HFF-Myc (cell line): ENCODE data around the gene MTX1.

Experiments
- DNase-seq: peaks from one replicate; pipeline ENCODE4 v3.0.0-alpha.2; 2011; ENCODE audit warnings: low read depth; ENCODE audit errors: extremely low read depth
- H3K4me3 ChIP-seq: replicated peaks from 2 replicates; pipeline ENCODE4 v1.5.1; 2011; ENCODE audit warnings: low read depth, mild to moderate bottlenecking, control low read depth, low read length
- CTCF ChIP-seq: IDR thresholded peaks from 2 replicates; pipeline ENCODE4 v1.5.1; 2012; ENCODE audit warnings: mild to moderate bottlenecking, low read depth, low read length, control low read depth; ENCODE audit errors: missing control alignments

Gene MTX1

DNA sequence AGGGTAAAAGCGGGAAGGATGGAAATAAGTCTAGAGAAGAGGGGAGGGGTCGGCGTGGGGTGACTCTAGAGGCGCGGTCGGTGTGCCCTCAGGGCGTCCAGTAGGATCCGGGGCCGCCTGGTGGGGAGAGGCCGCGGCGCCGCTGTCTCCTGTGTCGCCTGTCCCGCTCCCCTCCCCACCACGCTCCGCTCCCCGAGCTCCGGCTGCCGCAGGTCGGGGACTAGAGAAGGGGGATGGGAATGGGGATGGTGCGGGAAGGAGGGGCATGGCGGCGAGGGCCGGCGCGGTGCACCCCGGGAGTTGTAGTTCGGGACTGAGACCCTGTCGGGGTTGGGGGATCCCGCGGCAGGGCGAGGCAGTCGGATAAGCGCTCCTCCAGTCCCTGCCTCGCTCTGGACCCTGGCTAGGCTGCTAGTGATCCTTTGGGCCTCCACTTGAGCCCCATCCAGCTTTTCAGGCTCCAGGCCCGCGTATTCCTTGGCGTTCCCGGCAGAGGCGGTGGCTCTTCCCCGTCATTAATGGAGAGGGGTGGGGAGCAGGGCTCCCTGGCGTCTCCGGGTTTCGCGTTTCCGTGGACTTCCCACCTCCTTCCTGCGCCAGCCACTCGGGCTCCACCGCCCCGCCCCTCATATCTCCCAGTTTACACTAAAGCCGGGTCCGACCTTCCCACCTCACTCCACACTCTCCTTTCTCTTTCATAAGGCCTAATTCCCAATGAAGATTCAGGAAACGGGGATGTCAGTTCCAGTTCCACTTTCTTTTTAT lies 46.9 kb downstream of the MTX1 start, which contains the start of gene ENTREP3:
Gene ENTREP3 (minus strand): TSS at position 241 of the 765 bp plus-strand sequence. CDS start 606 bp downstream, outside the sequence.
- no peak for DNase-seq
- peak within 1 kb of the TSS; percentile 82 for H3K4me3 ChIP-seq
- no peak for TF ChIP-seq CTCF

DNA sequence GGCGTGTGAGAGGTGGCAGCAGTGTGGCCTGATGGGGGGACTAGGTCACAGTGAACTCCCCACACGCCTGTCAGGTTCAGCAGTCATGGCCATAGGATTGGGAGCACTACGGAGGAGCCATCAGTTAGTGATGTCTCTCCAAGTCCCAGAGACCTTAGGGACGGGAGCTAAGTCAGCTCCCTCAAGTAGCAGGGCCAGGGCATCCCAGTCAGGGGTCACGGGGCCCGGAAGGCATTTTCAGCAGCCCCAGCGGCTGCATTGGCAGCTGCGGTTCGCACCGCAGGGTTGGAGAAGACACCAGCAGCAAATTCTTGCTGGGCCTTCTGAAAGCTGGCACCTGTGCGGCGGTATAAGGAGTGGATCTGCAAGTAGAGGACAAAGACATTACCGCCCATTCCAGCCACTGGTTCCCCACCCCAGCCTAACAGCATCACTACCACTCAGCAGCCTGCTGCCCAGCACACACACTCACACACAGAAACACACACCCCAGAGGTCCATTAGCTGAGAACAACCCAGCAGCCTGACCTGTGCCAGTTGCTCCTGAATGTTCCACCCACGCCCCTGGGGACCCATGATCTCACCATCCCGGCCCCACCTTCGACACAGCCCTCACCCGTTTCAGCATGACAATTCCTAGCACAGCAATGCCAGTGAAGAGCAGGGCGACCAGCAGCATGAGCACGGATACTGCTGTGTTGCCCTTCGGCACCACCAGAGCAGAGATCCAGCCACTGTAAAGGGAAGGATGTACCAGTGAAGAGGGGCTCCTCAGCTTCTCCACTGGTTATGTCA lies 47.8 kb downstream of the MTX1 start:
- DNase-seq, result no peak
- no peak for TF ChIP-seq CTCF
- H3K4me3 ChIP-seq, result peak overlapping the region; percentile 82

DNA sequence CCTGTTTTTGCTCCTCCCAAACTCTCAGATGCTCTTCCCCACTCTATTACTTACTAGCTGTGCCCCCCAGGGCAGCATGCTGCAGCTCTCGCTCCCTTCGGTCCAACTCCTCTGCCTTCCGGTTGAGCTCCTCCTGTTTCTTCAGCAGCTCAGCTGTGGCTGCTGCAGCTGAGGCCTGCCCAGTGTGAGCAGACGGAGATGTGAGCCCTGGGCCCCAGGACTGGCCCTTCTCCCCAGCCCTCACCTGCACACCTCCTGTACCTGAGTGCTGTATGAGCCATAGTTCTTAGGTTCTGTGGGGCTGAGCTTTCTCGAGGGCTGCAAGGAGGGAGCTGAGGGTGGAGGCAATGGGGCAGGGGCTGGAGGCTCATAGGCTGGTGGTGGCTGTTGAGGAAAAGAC lies 51.8 kb downstream of the MTX1 start:
- TF ChIP-seq CTCF, result no peak
- no peak overlapping the region for H3K4me3 ChIP-seq
- no peak for DNase-seq

DNA sequence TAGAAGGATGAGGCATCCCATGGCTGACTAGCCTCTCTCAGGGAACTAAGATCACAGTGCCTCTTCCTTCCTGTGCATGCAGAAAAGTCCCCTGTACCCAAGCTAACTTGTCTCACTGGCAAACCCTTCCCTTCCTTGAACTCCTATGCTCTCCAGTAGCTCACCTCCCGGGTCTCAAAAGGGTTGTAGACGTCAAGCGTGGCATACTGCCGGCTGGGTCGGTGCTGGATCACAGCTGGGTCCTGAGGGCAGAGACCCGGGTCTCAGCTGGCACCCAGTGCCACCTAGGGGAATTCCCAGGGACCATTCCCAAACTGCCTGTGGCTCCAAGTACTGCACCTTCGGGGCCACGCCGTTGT lies 53.0 kb downstream of the MTX1 start:
- no peak for TF ChIP-seq CTCF
- DNase-seq, result no peak
- H3K4me3 ChIP-seq, result peak overlapping the region; percentile 84

DNA sequence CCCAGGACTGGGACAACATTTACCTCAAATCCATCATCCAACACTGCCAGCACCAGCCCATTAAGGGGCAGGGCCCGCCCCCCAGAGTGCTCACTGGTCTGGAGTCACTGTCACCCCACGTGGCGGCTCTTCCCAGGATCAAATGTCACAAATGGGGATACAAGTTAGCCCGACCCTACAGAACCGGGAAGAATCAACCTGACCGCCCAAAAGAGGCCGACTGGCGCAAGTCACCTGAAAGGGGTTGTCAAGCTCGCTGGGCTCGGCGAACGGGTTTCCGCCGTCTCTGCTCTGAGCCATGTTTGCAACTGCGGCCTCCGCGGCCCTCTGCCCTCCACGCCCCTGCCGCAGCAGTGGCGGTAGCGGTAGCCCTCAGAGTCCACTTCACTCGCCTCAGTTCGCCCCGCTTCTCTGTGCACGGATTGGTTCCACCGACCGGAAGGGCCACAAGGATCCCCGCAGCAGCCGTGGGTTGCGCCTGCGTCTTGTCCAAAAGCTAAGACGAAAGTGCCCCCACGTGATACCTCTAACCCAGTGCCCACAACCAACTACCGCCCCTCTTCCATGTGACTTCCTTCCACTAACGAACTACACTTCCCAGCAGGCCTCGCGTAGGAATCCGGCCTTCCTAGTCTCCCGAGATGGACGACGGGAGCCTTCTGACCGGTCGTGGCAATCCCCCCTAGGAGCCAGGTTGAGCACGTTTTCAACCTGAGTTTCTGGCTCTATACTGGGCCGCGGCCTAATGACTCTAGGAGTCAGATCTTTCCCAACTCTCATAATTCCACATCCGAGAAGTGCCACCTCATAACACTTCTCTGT lies 53.6 kb downstream of the MTX1 start, which contains the start of gene SCAMP3:
Gene SCAMP3 (minus strand): TSS at position 509 of the 822 bp plus-strand sequence. CDS start 209 bp downstream, at position 300.
- peak within 1 kb of the TSS; percentile 84 for H3K4me3 ChIP-seq
- no peak for TF ChIP-seq CTCF
- peak; percentile 97 for DNase-seq

DNA sequence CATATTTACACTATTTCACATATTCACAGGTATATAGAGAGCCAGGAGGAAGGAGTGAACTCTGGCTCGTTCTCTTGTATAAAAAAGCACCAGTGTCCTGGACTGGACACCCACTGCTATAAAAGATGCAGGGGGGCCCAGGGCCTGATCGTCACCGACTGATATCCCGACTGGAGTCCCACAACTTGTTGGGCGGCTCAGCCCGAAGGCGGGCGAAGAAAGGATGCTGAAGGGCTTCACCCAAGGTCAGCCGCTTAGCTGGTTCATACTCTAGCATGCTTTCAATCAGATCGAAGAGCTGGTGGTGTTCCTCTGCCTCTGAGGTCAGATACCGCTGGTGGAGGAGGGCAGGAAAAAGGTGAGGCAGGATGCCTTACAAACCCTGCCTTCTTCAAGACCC lies 54.6 kb downstream of the MTX1 start:
- DNase-seq, result no peak
- no peak overlapping the region for H3K4me3 ChIP-seq
- TF ChIP-seq CTCF, result no peak
